Measurements from ENCODE around the gene CLDN25. TPM values are rescaled to one million over a fixed set of nuclear protein-coding genes. Genes with fewer than 3 reads are reported as not detected.

The CLDN25 gene
- polyA plus RNA-seq, 1 donor from 2014 or later = not detected

DNA sequence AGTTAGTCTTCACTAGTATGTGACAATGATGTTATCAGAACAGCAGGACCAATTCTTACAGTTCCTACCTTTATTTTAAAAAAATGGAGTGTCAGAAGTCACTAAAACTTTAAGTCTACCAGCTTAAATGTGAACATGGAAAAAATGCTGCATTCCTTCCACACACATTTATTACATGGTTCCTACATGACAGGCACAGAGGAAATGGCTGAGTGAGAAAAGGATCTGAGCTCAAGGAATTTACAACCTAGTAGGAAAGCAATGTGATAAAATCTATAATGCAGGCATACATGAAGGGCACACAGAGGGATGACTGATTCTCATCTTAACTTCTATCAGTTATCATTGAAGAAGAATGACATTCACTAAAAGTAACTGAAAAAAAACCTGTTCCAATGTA, 23.0 kb downstream of the CLDN25 start:
- Histone ChIP-seq H3F3A (ENCODE audit: insufficient read depth, low read length, poor library complexity, severe bottlenecking) (no peaks in the 10 kb centered on the region), H3K9ac (ENCODE audit: low read length) (no peak overlapping the region), H2AFZ (ENCODE audit: low read depth, low read length) (no peak overlapping the region), H3K36me3 (ENCODE audit: insufficient read depth, low read length) (no peaks in the 10 kb centered on the region), H3K9me3 (ENCODE audit: low read length) (no peaks in the 10 kb centered on the region), H3K4me3 (ENCODE audit: low read length) (no peak overlapping the region), H3K79me2 (replicated peaks; ENCODE audit: insufficient read depth, low read length) (no peaks in the 10 kb centered on the region), H3K9me2 (ENCODE audit: insufficient read depth, low read length) (no peaks in the 10 kb centered on the region), H3K27me3 (ENCODE audit: insufficient read depth, low read depth, low read length) (no peaks in the 10 kb centered on the region), H3K4me2 (ENCODE audit: low read length) (no peak overlapping the region), H3K27ac (ENCODE audit: low read length) (no peak overlapping the region), H4K20me1 (ENCODE audit: insufficient read depth) (no peaks in the 10 kb centered on the region)
- no peak for TF ChIP-seq RAD21 (conservative IDR thresholded peaks at IDR 0.05)
- no peak for TF ChIP-seq TAF1 (IDR thresholded peaks at IDR 0.05; ENCODE audit: low read depth)
- TF ChIP-seq, protein P1, sequence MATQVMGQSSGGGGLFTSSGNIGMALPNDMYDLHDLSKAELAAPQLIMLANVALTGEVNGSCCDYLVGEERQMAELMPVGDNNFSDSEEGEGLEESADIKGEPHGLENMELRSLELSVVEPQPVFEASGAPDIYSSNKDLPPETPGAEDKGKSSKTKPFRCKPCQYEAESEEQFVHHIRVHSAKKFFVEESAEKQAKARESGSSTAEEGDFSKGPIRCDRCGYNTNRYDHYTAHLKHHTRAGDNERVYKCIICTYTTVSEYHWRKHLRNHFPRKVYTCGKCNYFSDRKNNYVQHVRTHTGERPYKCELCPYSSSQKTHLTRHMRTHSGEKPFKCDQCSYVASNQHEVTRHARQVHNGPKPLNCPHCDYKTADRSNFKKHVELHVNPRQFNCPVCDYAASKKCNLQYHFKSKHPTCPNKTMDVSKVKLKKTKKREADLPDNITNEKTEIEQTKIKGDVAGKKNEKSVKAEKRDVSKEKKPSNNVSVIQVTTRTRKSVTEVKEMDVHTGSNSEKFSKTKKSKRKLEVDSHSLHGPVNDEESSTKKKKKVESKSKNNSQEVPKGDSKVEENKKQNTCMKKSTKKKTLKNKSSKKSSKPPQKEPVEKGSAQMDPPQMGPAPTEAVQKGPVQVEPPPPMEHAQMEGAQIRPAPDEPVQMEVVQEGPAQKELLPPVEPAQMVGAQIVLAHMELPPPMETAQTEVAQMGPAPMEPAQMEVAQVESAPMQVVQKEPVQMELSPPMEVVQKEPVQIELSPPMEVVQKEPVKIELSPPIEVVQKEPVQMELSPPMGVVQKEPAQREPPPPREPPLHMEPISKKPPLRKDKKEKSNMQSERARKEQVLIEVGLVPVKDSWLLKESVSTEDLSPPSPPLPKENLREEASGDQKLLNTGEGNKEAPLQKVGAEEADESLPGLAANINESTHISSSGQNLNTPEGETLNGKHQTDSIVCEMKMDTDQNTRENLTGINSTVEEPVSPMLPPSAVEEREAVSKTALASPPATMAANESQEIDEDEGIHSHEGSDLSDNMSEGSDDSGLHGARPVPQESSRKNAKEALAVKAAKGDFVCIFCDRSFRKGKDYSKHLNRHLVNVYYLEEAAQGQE (IDR thresholded peaks at IDR 0.05; ENCODE audit: borderline replicate concordance) = no peak
- TF ChIP-seq MXI1 (conservative IDR thresholded peaks at IDR 0.05; ENCODE audit: poor library complexity, severe bottlenecking) = no peak
- no peak for TF ChIP-seq POLR2AphosphoS5 (IDR thresholded peaks at IDR 0.05)
- TF ChIP-seq, protein P2, sequence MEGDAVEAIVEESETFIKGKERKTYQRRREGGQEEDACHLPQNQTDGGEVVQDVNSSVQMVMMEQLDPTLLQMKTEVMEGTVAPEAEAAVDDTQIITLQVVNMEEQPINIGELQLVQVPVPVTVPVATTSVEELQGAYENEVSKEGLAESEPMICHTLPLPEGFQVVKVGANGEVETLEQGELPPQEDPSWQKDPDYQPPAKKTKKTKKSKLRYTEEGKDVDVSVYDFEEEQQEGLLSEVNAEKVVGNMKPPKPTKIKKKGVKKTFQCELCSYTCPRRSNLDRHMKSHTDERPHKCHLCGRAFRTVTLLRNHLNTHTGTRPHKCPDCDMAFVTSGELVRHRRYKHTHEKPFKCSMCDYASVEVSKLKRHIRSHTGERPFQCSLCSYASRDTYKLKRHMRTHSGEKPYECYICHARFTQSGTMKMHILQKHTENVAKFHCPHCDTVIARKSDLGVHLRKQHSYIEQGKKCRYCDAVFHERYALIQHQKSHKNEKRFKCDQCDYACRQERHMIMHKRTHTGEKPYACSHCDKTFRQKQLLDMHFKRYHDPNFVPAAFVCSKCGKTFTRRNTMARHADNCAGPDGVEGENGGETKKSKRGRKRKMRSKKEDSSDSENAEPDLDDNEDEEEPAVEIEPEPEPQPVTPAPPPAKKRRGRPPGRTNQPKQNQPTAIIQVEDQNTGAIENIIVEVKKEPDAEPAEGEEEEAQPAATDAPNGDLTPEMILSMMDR (IDR thresholded peaks at IDR 0.05; ENCODE audit: poor library complexity, severe bottlenecking) = no peak
- no peak for TF ChIP-seq SMC3 (conservative IDR thresholded peaks at IDR 0.05; ENCODE audit: poor library complexity)
- TF ChIP-seq EP300 (conservative IDR thresholded peaks at IDR 0.05; ENCODE audit: poor library complexity, severe bottlenecking) = no peak

DNA sequence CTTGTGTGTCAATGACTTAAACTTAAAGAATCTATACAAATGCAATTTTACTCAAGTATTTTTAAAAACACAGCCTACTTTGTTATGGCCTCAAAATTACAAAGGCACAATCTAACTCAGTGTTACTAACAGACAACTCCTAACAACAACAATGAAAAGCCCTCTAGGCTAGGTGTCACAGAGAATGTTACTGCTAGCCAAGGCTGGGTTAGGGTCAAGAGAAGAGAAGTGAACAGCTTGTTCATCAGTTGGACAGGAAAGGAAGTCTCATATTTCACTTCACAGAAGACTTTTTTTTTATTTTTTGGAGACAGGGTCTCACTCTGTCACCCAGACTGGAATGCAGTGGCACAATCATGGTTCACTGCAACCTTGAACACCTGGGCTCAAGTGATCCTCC, 26.0 kb downstream of the CLDN25 start:
- no peaks in the 10 kb centered on the region for H3K36me3 ChIP-seq (ENCODE audit: insufficient read depth, low read length)
- no peaks in the 10 kb centered on the region for H3F3A ChIP-seq (ENCODE audit: insufficient read depth, low read length, poor library complexity, severe bottlenecking)
- no peak overlapping the region for H3K9ac ChIP-seq (ENCODE audit: low read length)
- H2AFZ ChIP-seq (ENCODE audit: low read depth, low read length) = no peak overlapping the region
- H3K27me3 ChIP-seq (ENCODE audit: insufficient read depth, low read depth, low read length) = no peaks in the 10 kb centered on the region
- no peaks in the 10 kb centered on the region for H4K20me1 ChIP-seq (ENCODE audit: insufficient read depth)
- no peak overlapping the region for H3K27ac ChIP-seq (ENCODE audit: low read length)
- H3K4me3 ChIP-seq (ENCODE audit: low read length) = no peak overlapping the region
- no peaks in the 10 kb centered on the region for H3K9me3 ChIP-seq (ENCODE audit: low read length)
- no peaks in the 10 kb centered on the region for H3K9me2 ChIP-seq (ENCODE audit: insufficient read depth, low read length)
- TF ChIP-seq MXI1 (conservative IDR thresholded peaks at IDR 0.05; ENCODE audit: poor library complexity, severe bottlenecking) (no peak), RAD21 (conservative IDR thresholded peaks at IDR 0.05) (no peak), POLR2AphosphoS5 (IDR thresholded peaks at IDR 0.05) (no peak), EP300 (conservative IDR thresholded peaks at IDR 0.05; ENCODE audit: poor library complexity, severe bottlenecking) (no peak), TAF1 (IDR thresholded peaks at IDR 0.05; ENCODE audit: low read depth) (no peak), SMC3 (conservative IDR thresholded peaks at IDR 0.05; ENCODE audit: poor library complexity) (no peak), EZH2 (IDR thresholded peaks at IDR 0.05; ENCODE audit: borderline replicate concordance, insufficient read depth, low read length, poor library complexity, severe bottlenecking) (no peak)
- TF ChIP-seq, protein P1 (IDR thresholded peaks at IDR 0.05; ENCODE audit: borderline replicate concordance) = no peak
- no peak overlapping the region for H3K4me2 ChIP-seq (ENCODE audit: low read length)
- no peaks in the 10 kb centered on the region for H3K79me2 ChIP-seq (replicated peaks; ENCODE audit: insufficient read depth, low read length)

All from neural cell (in vitro differentiated cells).